ENCODE results near the gene ILF2.

The ILF2 gene

GRCh38 chr1:153627715-153628626 is 42.8 kb downstream of the ILF2 start, which contains the start of gene S100A1:
Gene S100A1, plus strand, starts transcription at chr1:153628434. Its CDS starts 2,088 bp downstream, at chr1:153630522.
- DNase-seq (ENCODE audit: low spot score), result no peak

GRCh38 chr1:153626904-153627714 is 43.7 kb downstream of the ILF2 start, which contains the start of gene S100A13:
Gene S100A13, minus strand, starts transcription at chr1:153627505. Its CDS starts 1,033 bp downstream, at chr1:153626472.
- peak; percentile 89 for DNase-seq (ENCODE audit: low spot score)

DNA sequence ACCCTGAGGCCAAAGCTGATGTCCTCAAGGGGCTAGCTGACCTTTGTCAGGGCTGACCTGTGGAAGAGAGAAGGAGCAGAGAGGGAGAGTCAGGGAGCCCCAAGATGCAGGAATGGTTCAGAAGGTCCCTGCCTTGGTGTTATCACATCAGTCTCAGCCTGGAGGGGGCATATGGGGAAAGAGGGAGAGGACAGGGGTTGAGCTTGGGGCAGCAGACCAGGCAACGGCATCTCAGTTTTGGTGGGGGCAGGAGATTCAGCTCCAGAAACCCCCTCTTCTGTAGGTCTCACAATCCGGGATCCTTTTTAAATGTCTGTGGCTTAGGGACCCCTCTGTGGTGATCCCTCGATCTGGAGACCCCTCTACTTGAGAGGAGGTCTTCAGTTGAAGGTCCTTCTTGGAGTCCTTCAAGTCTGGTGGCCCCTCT is 44.3 kb downstream of the ILF2 start:
- no peak for DNase-seq (ENCODE audit: low spot score)

DNA sequence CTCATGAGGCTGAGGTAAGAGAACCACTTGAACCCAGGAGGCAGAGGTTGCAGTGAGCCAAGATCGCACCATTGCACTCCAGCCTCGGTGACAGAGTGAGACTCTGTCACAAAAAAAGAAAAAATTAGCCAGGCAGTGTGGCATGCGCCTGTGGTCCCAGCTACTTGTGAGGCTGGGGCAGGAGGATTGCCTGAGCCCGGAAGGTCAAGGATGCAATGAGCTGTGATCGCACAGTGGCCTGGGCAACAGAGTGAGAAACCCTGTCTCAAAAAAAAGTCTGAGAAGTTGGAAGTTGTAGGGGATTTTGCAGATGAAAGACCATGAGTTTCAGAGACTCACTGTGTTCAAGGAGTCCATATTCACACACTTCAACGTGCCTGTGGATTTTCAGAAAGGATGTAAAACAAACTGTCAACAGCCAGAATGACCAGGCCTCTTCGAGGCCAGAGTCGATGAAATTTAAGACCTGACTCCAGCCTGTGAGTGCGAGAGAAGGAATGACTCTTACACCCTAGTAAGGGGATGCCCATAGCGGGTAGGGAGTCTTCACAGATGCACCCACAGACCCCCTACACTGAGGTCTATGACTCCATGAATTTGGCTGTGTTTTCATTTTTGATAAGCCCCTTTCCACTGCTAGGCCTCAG is 45.7 kb downstream of the ILF2 start:
- DNase-seq (ENCODE audit: low spot score), result no peak

- no peak for DNase-seq (ENCODE audit: low spot score)
These were observed 47.7 kb downstream of the ILF2 start for GRCh38 chr1:153623101-153623500.

DNA sequence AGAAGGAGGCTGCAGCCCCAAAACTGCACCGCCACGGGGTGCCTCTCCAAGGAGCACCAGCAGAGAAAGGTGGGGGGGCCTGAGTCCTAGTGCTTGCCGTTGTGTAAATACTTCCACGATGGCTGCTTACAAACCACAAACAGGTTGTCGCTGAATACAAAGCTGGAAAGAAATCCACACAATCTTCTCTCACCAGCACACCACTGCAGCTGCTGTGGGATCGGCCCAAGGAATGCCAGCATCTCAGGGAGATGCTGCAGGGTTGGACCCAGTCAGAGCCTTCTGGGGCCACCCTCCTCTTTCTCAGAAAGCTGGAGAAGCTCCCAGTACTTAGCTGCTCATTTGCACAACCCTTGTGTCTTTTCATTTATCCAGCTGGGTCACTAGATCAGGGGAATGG is 51.6 kb downstream of the ILF2 start:
- no peak for DNase-seq (ENCODE audit: low spot score)

GRCh38 chr1:153617663-153618062 is 53.1 kb downstream of the ILF2 start:
- DNase-seq (ENCODE audit: low spot score), result no peak

DNA sequence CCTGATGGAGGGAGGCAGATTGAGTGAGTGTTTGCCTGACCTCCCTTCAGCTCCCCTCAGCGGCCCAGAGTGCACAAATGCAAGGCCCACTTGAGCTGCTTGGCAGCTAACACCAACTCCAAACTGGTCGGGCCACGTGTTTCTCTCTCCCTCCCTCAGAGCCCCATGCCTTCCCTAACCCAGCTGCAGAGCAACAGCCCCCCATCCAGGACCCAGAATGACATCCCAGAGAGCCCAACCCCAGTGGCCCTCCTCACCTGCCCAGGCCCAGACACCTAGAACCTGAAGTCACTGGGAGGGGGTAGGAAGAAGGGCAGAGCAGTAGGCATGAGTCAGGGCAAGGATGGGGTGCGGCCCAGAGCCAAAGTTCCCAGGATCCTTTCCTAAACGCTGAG is 53.9 kb downstream of the ILF2 start:
- DNase-seq (ENCODE audit: low spot score), result no peak

- DNase-seq (ENCODE audit: low spot score), result no peak
These were observed 54.5 kb downstream of the ILF2 start, which contains the start of gene S100A14 for GRCh38 chr1:153616144-153616916. Gene S100A14, minus strand, starts transcription at chr1:153616325. Its CDS starts 467 bp downstream, at chr1:153615858.

GRCh38 chr1:153615406-153615805 is 55.4 kb downstream of the ILF2 start:
- no peak for DNase-seq (ENCODE audit: low spot score)

GRCh38 chr1:153614906-153615305 is 55.9 kb downstream of the ILF2 start:
- DNase-seq (ENCODE audit: low spot score), result no peak

DNA sequence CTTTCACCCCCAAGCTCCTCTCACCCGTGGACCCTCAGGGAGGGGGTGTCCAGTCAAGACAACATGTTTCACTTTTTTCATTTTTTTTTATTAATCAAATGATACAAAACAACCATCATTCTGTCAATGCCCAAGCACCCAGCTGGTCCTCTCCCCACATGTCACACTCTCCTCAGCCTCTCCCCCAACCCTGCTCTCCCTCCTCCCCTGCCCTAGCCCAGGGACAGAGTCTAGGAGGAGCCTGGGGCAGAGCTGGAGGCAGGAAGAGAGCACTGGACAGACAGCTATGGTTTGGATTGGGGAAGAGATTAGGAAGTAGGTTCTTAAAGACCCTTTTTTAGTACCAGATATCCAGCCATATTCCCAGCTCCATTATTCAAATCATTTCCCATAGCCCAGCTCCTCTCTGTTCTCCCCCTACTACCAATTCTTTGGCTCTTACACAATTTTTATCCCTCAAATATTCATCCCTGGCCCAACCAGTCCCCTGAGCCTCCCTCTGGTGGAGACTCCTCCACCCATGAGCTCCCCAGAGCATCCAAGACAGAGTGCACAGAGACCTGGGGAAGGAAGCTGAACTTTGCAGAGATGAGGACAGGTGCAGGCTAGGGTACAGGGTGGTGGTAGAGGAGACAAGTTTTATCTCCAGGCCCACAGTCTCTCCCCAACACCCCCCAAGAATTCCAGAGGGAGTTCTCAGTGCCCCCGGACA is 56.4 kb downstream of the ILF2 start:
- no peak for DNase-seq (ENCODE audit: low spot score)

GRCh38 chr1:153613406-153613805 is 57.4 kb downstream of the ILF2 start:
- DNase-seq (ENCODE audit: low spot score), result no peak

- DNase-seq (ENCODE audit: low spot score), result no peak
These were observed 58.0 kb downstream of the ILF2 start, which contains the start of gene S100A16 for GRCh38 chr1:153612755-153613331. Gene S100A16, minus strand, starts transcription at chr1:153613137. Its CDS starts 4,986 bp downstream, at chr1:153608151.

DNA sequence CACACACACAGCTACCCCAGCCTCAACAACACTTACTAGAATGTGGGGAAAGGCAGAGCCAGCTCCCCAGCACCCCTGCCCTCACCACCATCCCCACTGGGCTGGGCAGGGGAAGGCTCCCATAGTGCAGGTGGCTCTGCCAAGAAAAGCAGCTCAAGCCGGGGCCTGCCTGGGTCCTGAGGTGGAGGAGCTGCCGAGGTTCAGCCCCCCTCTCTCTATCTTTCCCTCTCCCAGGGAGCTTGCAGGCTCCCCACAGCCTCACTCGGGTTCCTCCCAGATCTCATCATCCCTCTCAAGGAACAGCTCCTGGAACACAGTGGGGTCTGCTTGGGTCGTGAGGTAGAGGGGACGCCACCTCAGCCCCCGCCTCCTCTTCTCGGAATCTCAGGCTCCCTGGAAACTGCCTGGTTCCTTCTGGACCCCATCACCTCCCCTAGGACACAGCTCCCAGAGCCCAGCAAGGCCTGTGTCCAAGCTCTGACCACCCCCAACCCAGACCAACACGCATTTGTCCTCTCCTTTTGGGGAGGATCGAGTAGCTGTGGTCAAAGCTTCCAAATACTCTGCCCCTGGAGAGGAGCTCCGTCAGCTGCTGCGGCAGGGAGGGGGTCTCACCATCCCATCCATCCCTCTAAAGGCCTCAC is 58.6 kb downstream of the ILF2 start:
- DNase-seq (ENCODE audit: low spot score), result no peak
